Measurements from ENCODE around the gene TMED9. TPM values are rescaled to one million over a fixed set of nuclear protein-coding genes. Genes with fewer than 3 reads are reported as not detected.

The TMED9 gene
- 174 and 175 TPM in 2 replicates for total RNA-seq

GRCh38 chr5:177592010-177592834 is at the start of gene TMED9:
Gene TMED9 (plus strand): TSS chr5:177592203. CDS start chr5:177592215, 12 bp downstream.
- H3K4me1 Mint-ChIP-seq (ENCODE audit: low read depth) = peaks cover 18% of the 10 kb centered on the region
- peaks cover 21% of the 10 kb centered on the region for H3K27me3 Mint-ChIP-seq (ENCODE audit: low read depth)
- peaks cover 48% of the 10 kb centered on the region for H3K36me3 Mint-ChIP-seq (ENCODE audit: low read depth)
- H3K27ac Mint-ChIP-seq = peak within 1 kb of the TSS; percentile 98
- intact Hi-C loops (cut with micrococcal nuclease) = loop anchor here (1.0 to 10.0 kb wide), 3 partner anchors 8 to 613 kb away; partner anchors contain the start of genes B4GALT7, FAM193B and HNRNPAB
- H3K9me3 Mint-ChIP-seq = no peaks in the 10 kb centered on the region
- peak; percentile 89 for DNase-seq (ENCODE audit: low spot score)
- H3K4me3 Mint-ChIP-seq (ENCODE audit: low read depth) = peak within 1 kb of the TSS; percentile 98

GRCh38 chr5:177542816-177543465 is 49.1 kb upstream of the TMED9 start:
- no peaks in the 10 kb centered on the region for H3K27me3 Mint-ChIP-seq (ENCODE audit: low read depth)
- H3K9me3 Mint-ChIP-seq = no peaks in the 10 kb centered on the region
- peaks cover 3% of the 10 kb centered on the region for H3K4me1 Mint-ChIP-seq (ENCODE audit: low read depth)
- H3K4me3 Mint-ChIP-seq (ENCODE audit: low read depth) = no peak overlapping the region
- no peak for DNase-seq (ENCODE audit: low spot score)
- peaks cover 23% of the 10 kb centered on the region for H3K36me3 Mint-ChIP-seq (ENCODE audit: low read depth)
- intact Hi-C loops (cut with micrococcal nuclease) = no loop called here
- no peak overlapping the region for H3K27ac Mint-ChIP-seq

GRCh38 chr5:177545487-177546257 is 46.3 kb upstream of the TMED9 start:
- Mint-ChIP-seq H3K4me3 (ENCODE audit: low read depth) (no peak overlapping the region), H3K36me3 (ENCODE audit: low read depth) (peaks cover 14% of the 10 kb centered on the region), H3K27ac (no peak overlapping the region), H3K9me3 (no peaks in the 10 kb centered on the region), H3K27me3 (ENCODE audit: low read depth) (no peaks in the 10 kb centered on the region), H3K4me1 (ENCODE audit: low read depth) (peaks cover 7% of the 10 kb centered on the region)
- intact Hi-C loops (cut with micrococcal nuclease) = no loop called here
- DNase-seq (ENCODE audit: low spot score) = no peak

GRCh38 chr5:177546258-177546741 is 45.7 kb upstream of the TMED9 start:
- no peaks in the 10 kb centered on the region for H3K9me3 Mint-ChIP-seq
- H3K4me1 Mint-ChIP-seq (ENCODE audit: low read depth) = peaks cover 7% of the 10 kb centered on the region
- no peaks in the 10 kb centered on the region for H3K27me3 Mint-ChIP-seq (ENCODE audit: low read depth)
- peaks cover 14% of the 10 kb centered on the region for H3K36me3 Mint-ChIP-seq (ENCODE audit: low read depth)
- no peak overlapping the region for H3K27ac Mint-ChIP-seq
- DNase-seq (ENCODE audit: low spot score) = no peak
- intact Hi-C loops (cut with micrococcal nuclease) = no loop called here
- no peak overlapping the region for H3K4me3 Mint-ChIP-seq (ENCODE audit: low read depth)

DNA sequence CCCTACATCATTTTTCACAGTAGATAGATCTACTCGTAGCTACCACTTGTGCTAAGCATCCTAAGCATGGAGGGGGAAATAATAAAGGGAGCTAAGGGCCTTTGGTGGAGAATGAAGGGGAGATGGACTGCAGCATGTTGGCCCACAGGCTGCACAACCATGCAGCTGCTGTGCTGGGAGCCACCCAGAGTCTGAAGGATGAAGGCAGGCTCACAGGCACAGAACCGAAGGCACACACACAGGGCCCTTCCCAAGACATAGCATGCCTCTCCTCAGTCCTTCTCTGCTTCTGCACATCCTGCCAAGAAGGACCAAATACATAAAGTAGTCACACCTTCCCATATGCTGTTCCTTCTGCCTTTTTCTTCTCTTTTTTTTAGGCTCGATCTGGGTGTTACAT is 44.3 kb upstream of the TMED9 start:
- Mint-ChIP-seq H3K27ac (no peak overlapping the region), H3K4me1 (ENCODE audit: low read depth) (peaks cover 15% of the 10 kb centered on the region), H3K4me3 (ENCODE audit: low read depth) (no peak overlapping the region), H3K9me3 (no peaks in the 10 kb centered on the region), H3K27me3 (ENCODE audit: low read depth) (no peaks in the 10 kb centered on the region), H3K36me3 (ENCODE audit: low read depth) (peaks cover 17% of the 10 kb centered on the region)
- intact Hi-C loops (cut with micrococcal nuclease) = no loop called here
- DNase-seq (ENCODE audit: low spot score) = no peak

- peaks cover 19% of the 10 kb centered on the region for H3K36me3 Mint-ChIP-seq (ENCODE audit: low read depth)
- H3K4me3 Mint-ChIP-seq (ENCODE audit: low read depth) = no peak overlapping the region
- no peak for DNase-seq (ENCODE audit: low spot score)
- H3K9me3 Mint-ChIP-seq = no peaks in the 10 kb centered on the region
- H3K27me3 Mint-ChIP-seq (ENCODE audit: low read depth) = no peaks in the 10 kb centered on the region
- intact Hi-C loops (cut with micrococcal nuclease) = no loop called here
- peaks cover 20% of the 10 kb centered on the region for H3K4me1 Mint-ChIP-seq (ENCODE audit: low read depth)
- H3K27ac Mint-ChIP-seq = no peak overlapping the region
These were observed 43.5 kb upstream of the TMED9 start for GRCh38 chr5:177548495-177548894.

DNA sequence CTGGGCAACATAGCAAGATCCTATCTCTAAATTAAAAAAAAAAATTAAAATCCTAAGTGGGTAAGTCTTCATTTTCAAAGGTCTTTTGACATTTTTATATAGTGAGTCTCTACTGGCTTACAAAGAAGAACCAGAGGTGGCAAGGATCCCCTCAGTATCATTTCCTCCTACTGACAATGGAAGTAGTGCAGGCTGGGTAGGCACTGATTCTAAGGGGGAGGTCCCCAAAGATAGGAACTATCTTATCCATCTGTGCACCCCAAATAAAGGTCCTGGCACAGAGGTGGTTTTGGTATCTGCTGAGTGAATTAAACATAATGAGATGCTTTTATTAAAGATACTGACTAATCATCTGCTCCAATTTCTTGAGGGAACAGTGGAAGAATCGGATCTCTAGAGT is 41.9 kb upstream of the TMED9 start:
- no peak for DNase-seq (ENCODE audit: low spot score)
- Mint-ChIP-seq H3K27me3 (ENCODE audit: low read depth) (no peaks in the 10 kb centered on the region), H3K36me3 (ENCODE audit: low read depth) (peaks cover 19% of the 10 kb centered on the region), H3K27ac (no peak overlapping the region), H3K9me3 (no peaks in the 10 kb centered on the region), H3K4me3 (ENCODE audit: low read depth) (no peak overlapping the region), H3K4me1 (ENCODE audit: low read depth) (peaks cover 25% of the 10 kb centered on the region)
- intact Hi-C loops (cut with micrococcal nuclease) = no loop called here

DNA sequence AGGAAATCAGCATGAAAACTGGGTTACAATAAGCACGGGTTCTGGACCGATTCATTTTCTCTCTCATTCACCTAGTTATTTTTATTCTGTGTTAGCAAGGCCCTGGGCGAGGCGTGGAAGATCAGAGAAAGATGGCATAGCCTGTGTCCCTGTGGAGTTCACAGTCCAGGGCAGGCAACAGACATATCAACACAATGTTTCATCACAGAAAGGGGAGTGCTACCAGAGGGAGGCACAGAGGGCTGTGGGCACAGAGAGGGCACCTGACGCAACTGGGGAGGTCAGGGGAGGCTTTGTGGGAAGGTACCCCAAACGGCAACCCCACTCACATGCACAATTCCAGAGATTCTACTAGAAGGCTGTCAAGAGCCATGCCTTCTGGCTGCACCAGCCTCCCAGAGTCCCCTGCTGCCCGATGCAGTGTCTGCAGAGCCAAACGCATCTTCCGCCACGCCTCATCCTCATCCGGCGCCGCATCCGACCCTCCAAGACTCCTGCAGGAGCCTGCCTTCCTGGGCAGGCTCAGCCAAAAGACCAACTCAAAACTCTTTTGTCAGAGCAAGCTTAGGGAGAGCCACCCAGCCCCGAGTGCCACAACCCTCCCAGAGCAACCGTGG is 39.1 kb upstream of the TMED9 start:
- no peaks in the 10 kb centered on the region for H3K27me3 Mint-ChIP-seq (ENCODE audit: low read depth)
- peak overlapping the region; percentile 58 for H3K27ac Mint-ChIP-seq
- H3K36me3 Mint-ChIP-seq (ENCODE audit: low read depth) = peaks cover 16% of the 10 kb centered on the region
- intact Hi-C loops (cut with micrococcal nuclease) = no loop called here
- peak overlapping the region; percentile 79 for H3K4me3 Mint-ChIP-seq (ENCODE audit: low read depth)
- H3K9me3 Mint-ChIP-seq = no peaks in the 10 kb centered on the region
- H3K4me1 Mint-ChIP-seq (ENCODE audit: low read depth) = peaks cover 36% of the 10 kb centered on the region
- no peak for DNase-seq (ENCODE audit: low spot score)

DNA sequence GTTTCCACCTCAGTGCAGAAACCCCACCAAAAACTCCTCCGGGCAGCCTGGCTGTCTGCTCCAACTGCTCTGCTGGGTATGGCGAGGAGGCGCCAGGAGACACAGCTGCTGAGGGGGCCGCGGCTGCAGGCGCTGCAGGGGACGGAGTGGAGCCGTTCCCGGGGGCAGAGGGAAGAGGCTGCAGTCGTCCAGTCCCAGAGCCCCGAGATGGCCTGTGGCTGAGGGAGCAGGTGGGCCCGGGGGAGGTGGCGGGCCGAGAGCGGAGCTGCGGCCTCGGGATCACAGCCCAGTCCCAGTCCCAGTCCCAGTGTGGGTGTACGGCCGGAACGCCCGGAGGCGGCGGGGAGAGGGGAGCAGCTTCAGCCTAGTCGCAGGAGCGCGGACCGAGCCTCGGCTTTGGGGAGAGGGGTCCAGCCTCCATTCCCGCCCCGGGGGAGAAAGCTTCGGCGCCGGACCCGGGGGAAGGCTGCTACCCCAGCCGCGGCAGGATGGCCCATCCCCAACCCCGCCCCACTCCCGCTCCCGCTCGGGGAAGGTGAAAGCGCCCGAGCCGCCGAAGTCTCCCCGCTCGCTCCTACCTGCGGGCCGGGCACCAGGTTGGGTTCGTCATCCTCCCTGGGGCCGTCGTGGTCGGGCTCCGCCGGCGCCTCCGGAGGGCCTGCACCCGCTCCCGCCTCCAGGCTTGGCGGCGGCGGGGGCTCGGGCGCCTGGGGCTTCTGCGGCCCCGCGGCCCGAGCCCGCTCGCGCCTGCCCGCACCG is 38.2 kb upstream of the TMED9 start:
- intact Hi-C loops (cut with micrococcal nuclease) = loop anchor here (1.0 to 2.0 kb wide), 2 partner anchors 37 to 38 kb away; partner anchors contain the start of genes DDX41 and TMED9
- Mint-ChIP-seq H3K27me3 (ENCODE audit: low read depth) (no peaks in the 10 kb centered on the region), H3K27ac (no peak overlapping the region), H3K9me3 (no peaks in the 10 kb centered on the region), H3K4me3 (ENCODE audit: low read depth) (peak overlapping the region; percentile 79), H3K4me1 (ENCODE audit: low read depth) (peaks cover 33% of the 10 kb centered on the region), H3K36me3 (ENCODE audit: low read depth) (peaks cover 16% of the 10 kb centered on the region)
- DNase-seq (ENCODE audit: low spot score) = peak; percentile 31

- H3K27ac Mint-ChIP-seq = peak within 1 kb of the TSS; percentile 58
- H3K4me1 Mint-ChIP-seq (ENCODE audit: low read depth) = peaks cover 32% of the 10 kb centered on the region
- intact Hi-C loops (cut with micrococcal nuclease) = loop anchor here (1.0 to 2.0 kb wide), 2 partner anchors 38 kb away; partner anchors contain the start of genes DDX41 and TMED9
- no peaks in the 10 kb centered on the region for H3K9me3 Mint-ChIP-seq
- no peaks in the 10 kb centered on the region for H3K27me3 Mint-ChIP-seq (ENCODE audit: low read depth)
- DNase-seq (ENCODE audit: low spot score) = peak; percentile 94
- H3K36me3 Mint-ChIP-seq (ENCODE audit: low read depth) = peaks cover 16% of the 10 kb centered on the region
- peak within 1 kb of the TSS; percentile 82 for H3K4me3 Mint-ChIP-seq (ENCODE audit: low read depth)
These were observed 37.4 kb upstream of the TMED9 start, which contains the start of gene FAM193B for GRCh38 chr5:177554474-177555111. Gene FAM193B (minus strand): TSS chr5:177554563. CDS start chr5:177554458, 105 bp downstream.

DNA sequence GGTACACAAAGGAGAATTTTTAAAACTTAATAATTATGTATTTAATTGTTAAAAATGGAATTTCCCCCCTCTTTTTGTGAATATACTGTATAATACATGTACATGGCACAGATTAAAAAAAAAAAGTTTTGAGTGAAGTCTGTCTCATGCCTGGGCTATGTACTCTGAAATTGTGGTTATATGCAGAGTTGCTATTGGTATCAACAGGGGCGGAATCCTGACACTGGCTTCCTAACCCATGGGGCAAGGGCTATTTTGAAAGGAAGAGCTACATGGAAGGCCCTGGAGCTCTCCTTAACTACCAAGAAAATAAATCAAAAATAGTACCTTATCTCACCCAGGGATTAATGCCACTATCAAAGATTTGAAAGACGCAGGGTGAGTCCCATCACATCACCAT is 36.8 kb upstream of the TMED9 start:
- no peaks in the 10 kb centered on the region for H3K9me3 Mint-ChIP-seq
- peaks cover 14% of the 10 kb centered on the region for H3K36me3 Mint-ChIP-seq (ENCODE audit: low read depth)
- intact Hi-C loops (cut with micrococcal nuclease) = loop anchor here (2.0 kb wide), 1 partner anchor 38 kb away; the partner anchor contains the start of gene DDX41
- peak overlapping the region; percentile 82 for H3K4me3 Mint-ChIP-seq (ENCODE audit: low read depth)
- DNase-seq (ENCODE audit: low spot score) = no peak
- H3K4me1 Mint-ChIP-seq (ENCODE audit: low read depth) = peaks cover 32% of the 10 kb centered on the region
- H3K27ac Mint-ChIP-seq = no peak overlapping the region
- no peaks in the 10 kb centered on the region for H3K27me3 Mint-ChIP-seq (ENCODE audit: low read depth)

Data from activated T-helper 2 cell treated with anti-CD3 and anti-CD28 coated beads, Interferon-gamma antibody, Interleukin-2, Interleukin-4, amounts not matched to agents 10 μg/mL and 5 μg/mL and 100 μg/mL, durations not matched to agents 14 hours and 24 hours and 36 hours (primary cell).